RCC 7860 (cell line): ENCODE data around the gene CCDC88C.

Experiments used
- DNase-seq: peaks from one replicate; pipeline ENCODE4 v3.0.0-alpha.2; 2015; ENCODE audit warnings: low spot score
- FAIRE-seq: peaks from 2 replicates; lab custom pipeline; 2012; peaks lifted over from hg19 to GRCh38; lab: Jason Lieb, UNC

The CCDC88C gene

DNA sequence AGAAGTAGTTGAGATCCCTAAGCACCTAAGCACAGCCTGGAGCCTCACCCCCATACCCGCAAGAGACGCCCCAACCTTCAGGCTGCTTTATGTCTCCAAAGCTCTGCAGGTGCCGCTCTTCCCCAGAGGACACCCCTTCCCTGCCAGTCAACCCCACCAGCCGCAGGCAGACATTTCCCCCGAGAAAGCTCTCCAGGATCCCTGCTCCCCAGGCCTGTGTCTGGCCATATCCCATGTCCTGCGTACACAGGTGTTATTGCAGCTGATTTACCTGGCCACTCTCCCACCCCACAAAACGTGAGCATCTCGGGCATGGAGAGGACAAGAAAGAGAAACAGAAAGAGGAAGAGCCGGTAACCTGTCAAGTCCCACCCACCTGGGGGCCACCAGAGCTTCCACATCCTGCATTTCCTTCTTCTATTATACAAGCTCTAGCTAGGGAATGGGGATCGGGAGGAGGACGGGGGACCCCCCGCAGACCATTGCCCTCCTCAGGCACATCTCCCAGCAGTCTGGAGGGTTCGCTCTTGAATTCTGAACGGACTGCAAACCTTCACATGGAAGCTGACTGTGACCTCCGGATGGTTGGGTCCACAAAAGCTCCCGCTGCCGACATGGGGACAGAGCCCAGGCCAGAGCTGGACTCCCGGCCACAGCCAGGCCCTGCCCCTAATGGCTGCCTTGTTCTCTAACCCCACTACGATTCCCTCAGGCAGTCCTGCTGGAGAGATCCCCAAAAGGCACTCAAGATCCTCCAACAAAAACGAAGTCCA, 17.6 kb downstream of the CCDC88C start:
- no peak for DNase-seq

DNA sequence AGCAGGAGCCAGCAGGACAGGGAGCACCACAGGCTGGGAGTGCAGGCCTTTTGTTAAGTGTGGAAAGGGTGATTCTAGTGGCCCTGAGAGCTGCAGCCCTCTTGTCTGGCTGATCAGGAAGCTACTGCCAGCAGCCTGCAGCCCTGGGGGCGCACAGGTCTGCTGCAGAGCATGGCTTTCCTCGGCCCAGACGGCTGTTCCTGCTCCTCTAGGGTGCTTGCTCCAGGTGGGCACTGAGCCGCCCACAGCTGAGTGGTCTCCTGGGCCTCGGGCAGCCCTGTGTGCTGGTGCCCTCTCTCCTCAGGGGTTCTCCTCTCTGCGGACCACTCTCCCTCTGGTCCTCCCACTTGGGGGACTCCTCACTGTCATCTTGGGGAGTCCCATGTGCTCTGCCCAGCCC, 18.9 kb downstream of the CCDC88C start:
- FAIRE-seq (no peak), DNase-seq (no peak)

More for the DNA sequence above, 17.6 kb downstream of the CCDC88C start:
- FAIRE-seq: no peak

DNA sequence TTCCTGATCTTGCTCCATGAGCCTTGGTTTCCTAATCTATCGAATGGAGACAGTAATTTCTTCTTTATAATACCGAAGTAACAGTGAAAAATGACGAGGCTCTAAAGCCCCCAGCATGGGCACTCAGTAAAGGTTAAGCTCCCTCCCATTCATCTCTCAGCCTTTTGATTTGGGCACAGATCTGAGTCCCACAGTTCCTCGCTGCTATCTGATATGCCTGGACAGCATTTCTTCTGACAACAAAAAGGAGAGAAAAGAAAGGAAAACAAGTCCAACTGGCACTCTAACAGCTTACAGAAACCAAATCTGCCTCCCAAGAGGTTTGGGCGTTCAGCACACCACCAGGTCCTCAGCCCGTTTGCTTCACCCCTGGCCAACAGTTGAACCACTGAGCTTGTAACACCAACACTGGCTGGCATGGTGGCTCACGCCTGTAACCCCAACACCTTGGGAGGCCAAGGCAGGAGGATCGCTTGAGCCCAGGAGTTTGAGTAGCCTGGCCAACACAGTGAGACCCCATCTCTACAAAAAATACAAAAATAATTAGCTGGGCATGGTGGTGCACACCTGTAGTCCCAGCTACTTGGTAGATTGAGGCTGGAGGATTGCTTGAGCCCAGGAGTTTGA, 19.5 kb downstream of the CCDC88C start:
- no peak for FAIRE-seq
- DNase-seq: no peak

DNA sequence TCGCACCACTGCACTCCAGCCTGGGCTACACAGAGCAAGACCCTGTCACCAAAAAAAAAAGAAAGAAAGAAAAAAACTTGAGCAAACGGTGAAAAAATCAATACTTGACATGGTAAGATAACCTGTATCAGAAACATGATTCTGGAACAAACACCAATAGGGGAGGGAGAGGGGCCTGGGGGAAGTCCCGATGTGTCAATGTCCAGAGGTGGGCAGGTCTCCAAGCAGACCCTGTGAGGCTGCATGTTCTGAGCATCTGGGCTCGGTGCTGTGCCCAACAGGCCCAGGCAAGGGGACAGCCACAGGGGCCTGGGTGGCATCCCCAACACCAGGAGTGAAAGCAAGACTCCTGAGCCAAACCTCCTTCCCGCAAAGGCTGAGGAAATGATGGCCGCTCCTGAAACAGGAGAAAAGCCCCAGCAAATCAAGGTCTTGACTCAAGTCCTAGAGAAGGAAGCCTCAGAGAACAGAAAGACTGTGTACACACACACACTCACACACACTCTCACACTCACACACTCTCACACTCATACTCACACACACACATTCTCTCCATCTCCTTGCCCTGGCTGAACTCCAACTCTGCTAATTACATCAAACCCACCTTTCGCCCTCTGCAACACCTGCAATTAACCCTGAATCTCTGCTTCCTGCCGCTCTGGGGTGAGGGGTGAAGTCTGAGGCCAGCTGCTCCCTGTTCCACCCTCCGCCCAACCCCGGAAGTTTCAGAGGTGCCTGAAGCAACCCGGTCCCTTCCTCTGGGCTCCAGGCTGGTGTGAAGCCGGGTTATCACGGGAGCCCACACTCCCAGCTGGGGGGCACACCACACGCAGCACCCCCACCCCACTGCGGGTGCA, 20.4 kb downstream of the CCDC88C start:
- DNase-seq (no peak), FAIRE-seq (no peak)

DNA sequence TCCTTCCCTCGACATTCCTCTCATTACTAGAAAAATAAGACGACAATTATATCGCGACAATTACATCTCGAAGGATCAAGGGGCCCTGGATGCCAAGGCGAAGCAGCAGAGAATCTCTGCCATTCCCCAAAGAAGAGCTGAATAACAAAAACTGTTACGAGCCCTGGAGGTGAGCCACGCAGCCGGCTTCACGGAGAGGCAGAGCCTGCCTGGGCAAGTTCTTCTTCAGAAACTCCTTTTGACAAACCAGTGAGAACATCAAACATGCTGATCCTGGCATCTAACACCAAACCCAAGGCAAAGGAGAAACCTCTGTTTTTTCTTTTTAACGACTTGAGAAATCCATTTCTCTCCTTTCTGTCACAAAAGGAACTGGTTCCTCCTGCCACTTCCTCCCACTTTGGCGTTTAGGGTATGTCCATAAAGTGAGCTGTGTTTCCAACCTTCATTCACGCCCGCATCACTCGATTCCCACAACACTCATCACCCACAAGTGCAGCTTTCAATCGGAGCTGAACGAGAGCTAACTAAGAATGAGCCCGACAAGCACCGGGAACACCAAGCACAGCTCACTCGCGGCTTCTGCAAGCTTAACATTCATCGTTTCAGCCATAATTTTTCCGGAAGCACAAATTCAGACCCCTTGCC, 21.5 kb downstream of the CCDC88C start:
- DNase-seq: no peak

DNA sequence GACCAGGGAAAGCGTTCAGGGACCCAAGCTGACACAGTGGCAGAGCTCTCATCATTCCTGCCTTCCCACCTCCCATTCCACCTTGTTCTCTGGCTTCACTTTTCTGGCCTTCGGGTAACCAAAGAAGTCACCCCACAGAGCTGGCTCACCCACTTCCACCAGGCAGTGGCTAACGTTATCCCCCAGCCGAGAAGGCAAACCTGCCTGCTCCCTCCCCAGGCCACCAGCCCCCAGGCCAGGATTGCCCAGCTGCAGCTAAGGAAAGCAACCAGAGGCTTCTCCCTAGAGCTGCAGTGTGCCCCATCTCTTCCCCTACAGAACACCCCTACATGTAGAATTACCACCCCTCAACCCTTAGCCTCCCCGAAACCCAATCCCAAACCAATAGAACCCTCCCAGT, 22.2 kb downstream of the CCDC88C start:
- FAIRE-seq (no peak), DNase-seq (no peak)

More for the DNA sequence above, 21.5 kb downstream of the CCDC88C start:
- no peak for FAIRE-seq

DNA sequence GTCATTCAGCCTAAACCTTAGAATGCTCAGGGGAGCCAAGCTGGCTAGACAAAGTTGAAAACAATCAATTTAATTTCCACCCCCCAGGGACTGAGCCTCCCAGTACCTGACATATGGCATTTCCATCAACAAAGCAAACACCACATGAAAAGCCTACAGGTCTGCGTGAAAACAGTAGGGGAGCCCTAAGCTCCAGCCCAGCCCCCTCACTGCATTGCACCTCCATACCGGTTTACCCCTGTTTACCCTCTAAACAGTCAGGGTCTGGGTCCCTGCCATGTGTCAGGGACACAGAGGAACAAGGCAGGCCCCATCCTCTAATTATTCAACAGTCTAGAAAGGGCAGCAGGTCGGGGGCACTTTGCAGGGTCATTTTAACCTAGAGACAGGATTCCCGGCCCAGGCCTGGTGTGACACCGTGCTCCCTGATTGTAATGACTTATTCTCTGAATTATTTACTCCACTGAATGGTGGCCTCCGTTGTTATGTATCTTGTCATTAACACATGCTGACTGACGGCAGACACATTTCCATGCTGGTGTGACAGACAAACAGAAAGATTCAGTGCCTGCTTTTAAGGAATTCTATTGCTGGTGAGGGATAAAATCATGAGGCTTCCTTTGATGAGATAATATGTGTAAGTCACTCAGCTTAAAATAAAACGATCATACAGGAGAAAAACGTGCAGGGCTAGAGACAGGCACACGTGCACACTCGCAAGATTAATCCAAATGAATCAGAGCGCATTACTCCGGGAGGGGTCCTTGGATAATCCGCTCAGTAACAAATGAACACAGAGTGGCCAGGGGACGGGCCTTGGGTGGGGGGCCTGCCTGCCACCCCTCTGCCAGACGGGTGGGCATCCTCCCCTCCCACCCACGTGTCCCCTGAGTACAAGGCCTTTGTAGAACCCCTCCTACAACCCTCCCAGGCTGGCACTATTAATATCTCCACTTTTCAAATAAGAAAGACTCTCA, 23.2 kb downstream of the CCDC88C start:
- FAIRE-seq (no peak), DNase-seq (no peak)

DNA sequence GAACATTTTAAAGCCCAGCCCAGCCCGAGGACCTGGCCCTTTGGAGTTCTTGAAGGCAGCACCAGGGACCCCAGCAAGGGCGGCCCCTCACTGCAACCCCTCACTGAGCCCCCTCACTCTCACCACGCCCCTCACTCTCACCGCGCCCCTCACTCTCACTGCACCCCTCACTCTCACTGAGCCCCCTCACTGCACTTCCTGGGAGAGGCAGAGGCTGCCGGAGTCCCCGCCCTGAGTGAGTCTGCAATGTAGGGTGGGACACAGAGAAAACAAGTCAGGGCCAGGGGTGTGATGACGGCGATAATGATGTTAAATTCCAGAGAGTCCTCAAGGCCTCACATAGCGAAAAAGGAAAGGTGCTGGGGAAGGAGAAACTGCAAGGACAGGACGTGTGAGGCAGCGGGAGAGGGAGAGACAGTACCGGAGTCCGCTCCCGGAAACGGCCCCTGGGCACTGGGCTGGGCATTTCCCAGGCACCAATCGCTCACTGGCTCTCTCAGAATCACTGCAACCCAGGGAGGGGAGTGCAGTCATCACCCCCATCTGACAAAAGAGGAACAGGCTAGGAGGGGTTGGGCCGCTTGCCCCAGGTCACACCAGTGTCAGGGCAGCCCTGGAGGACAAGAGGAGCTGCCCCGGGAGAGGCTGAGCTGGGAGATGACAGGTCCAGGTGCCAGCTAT, 24.9 kb downstream of the CCDC88C start:
- FAIRE-seq: no peak
- no peak for DNase-seq

DNA sequence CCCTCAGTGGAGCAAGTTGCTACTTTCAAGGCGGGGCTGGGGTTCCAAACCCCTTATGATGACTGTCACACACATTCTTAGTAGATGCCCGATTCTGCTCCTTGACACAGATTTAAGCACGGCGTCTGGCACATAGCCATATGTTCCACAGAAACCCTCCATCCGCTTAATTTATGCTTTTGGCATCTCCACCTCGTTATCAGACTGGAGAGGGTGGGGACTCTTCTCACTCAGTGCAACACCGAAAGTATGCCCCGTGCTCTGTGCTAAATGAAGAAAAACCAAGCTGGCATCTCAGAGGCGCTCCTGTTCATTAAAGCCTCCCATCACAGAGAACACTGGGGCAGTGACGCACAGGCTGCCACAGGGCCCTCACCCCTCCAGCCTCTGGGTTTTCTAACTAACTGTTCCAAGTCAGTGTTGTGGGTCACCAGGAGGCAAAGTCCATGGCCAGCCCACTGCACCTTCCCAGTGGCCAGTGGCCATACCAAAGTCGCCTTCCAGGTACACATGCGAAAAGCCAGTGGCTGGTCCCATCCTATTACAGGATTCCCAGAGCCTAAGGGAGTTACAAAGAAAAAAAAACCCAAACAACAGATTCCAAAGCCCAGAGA, 27.3 kb downstream of the CCDC88C start:
- no peak for DNase-seq

DNA sequence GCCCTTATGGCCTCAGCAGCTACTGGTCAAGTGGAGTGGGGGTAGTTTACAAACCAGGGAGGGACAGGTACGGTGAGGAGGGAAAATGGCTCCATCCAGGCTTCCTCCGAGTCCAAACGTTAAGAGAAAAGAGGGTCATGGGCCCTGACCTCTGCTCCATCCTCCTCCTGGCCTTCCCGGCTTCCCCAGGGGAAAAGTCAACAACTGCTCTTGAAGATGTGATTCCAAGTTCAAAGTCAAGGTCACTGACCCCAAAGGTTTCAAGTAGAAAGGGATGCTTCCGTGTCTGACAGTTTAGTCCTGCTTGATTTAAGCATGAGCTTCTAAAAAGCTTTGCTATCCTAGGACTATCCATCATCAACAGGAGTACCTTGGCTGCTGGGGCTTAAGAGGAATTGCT, 28.5 kb downstream of the CCDC88C start:
- DNase-seq (no peak), FAIRE-seq (no peak)

More for the DNA sequence above, 27.3 kb downstream of the CCDC88C start:
- no peak for FAIRE-seq

DNA sequence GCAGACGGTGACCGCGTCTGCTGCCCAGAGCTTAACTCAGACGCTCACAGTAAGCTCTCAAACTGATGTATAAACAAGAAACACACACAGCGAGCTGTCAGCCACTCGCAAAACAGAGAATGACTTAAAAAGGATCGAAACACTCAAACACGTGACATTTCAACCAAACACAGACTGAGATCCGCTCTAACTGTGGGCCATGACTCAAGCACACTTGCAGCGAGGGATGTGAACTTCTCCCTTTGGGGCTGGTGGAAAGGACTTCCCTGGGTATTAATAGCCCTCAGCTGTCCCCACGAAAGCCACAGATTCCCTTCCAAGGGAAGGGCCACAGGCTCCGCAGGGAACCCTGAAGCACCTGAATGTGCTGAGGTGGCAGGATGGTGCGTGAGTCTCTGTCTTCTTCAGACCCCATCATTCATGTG, 29.1 kb downstream of the CCDC88C start:
- DNase-seq (no peak), FAIRE-seq (no peak)

DNA sequence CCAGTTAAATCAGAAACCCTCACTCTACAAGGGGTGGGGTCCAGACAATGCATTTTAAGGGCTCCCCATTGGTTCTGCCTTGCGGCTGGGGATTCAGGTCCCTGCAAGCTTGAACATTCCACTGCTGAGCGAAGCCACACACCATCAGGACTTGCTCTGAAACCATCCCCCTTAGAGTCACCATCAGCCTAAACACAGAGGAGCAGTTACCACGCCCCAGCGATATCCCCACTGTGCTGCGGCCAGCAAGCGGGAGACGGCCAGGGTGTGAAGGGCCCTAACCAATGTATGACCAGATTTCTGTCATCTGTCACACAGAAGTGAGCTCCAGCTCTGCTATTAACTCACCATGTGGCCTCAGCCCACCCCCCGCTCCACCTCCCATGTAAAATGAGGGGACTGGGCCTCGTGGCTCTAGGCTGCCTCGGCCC, 29.7 kb downstream of the CCDC88C start:
- DNase-seq: no peak
- no peak for FAIRE-seq

DNA sequence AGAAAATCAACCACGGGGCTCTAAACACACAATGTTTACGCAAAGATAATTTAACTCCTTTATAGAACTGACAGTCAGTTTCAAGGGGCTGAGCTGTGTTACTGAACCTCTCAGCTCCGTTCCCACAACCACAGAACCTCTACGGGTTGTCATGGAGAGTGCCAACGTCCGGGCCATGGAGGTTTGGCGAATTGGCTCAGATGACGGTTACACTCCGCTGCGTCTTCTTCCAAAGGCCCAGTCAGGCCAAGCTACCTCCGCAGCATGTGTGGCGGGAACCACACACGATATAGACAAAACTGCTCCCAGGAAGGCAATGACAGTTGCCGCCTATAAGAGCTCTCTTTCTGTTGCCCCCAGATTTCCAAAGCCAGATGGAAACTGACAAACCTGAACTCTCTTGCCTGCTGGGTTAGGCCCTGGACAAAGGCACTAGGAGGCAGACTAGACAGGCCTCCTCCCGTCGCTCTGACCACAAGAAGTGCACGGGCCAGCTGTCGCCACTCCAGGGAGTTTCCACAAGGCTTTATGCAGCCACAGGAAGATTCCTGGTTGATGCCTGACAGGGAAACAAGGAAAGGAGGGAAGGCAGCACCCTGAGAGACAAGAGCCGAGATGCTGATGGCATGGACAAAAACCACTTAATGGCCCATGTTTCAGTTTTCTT, 30.3 kb downstream of the CCDC88C start:
- DNase-seq (peak; percentile 19), FAIRE-seq (no peak)

DNA sequence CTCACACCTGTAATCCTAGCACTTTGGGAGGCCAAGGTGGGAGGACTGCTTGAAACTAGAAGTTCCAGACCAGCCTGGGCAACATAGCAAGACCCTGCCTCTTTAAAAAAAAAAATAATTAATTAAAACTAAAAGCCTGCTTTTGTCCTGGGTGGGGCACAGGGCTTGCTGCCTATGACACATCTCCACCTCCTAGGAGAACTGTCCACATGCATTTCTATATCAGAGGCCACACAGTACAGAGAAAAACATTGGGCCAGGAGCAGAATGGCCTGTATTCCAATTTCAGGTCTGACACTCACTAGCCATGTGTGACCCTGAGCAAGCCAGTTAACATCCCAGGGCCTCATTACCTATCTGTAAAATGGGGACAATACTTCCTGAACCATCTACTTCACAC, 31.9 kb downstream of the CCDC88C start:
- FAIRE-seq (no peak), DNase-seq (no peak)

DNA sequence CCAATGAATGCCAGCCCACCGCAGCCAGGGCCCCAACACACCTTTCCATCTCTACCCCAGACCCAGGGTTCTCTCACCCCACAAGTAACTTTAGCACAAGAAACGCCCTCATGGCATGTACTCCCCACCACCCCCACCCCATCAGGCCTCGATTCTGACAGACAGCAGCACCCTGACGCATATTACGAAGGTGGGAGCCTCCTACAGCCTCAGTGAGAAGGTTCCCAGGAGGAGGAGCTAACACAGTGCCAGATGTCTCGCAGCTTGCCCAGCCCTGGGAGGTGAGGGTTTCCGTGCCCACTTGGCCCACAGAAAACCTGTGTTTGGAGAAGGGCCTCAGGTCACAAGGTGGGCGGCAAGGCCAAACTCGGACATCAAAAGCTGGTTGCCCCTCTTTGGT, 32.4 kb downstream of the CCDC88C start:
- DNase-seq (no peak), FAIRE-seq (no peak)

DNA sequence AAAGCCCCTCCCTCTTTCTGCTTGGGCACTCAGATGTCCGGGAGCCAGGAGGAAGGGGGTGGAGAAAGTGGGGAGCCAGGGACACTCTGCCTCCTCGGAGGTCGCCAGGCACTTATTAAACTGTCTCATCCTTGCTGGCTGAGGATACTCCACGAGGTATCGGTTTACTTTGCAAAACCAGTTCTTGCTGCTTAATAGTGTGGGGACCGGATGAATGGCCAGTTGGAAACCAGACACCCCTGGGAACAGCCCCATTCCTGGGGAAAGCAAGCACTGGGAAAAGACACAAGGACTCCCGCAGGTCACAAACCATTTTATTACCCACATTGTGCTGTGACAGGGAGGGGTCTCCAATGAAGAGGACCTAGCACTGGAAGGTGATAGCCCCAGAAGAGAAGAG, 34.2 kb downstream of the CCDC88C start:
- DNase-seq (no peak), FAIRE-seq (no peak)

DNA sequence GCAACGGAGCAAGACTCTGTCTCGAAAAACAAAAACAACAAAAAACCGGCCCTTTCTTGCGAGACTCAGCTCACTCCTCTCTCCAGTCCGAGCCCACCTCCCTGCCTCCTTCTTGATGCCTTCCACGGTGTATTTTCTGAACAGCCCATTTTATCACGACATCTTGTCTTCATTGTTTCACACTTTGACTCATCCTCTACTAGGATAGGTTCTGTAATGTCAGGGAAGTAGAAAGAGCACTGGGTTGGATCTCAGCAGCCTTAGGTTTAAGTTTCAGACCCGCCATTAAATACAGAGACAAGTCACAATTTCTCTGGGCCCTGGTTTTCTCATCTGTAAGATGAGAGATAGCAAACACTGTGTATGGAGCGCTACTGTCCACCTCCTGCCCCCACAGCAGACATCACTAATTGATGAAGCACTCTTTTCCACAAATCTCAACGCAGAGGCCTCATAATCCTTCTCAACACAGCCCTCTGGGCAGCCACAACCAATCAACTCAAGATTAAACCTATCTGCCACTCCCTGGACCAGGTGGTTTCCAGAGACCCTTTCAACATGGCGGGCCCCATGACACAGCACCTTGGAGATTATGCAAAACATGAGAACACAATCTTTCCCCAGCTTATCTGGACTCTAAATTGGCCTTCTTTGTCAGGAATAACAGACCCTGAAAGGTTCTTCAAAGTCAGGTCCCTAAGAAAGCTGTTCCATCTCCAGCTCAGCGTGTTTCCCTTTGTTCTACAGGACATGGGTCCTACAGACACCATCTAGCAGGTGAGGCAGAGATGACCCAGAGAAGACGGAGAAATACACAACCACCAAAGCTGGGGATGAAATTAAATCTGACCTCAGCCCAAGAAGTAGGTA, 35.6 kb downstream of the CCDC88C start:
- FAIRE-seq: no peak
- DNase-seq: no peak
